Stimulated activated CD4-positive, alpha-beta T cell treated with anti-CD3 and anti-CD28 coated beads, Interleukin-4, amount 100 ng/mL, for 1 hour (primary cell): ENCODE data around the gene CXCL17.

ENCODE experiments used
- DNase-seq: peaks from one replicate; pipeline ENCODE4 v3.0.0-alpha.2; 2020

CXCL17 gene

GRCh38 chr19:42397263-42398166 lies 45.2 kb downstream of the CXCL17 start:
- no peak for DNase-seq

- peak; percentile 91 for DNase-seq
These were observed 46.1 kb downstream of the CXCL17 start for GRCh38 chr19:42396381-42397262.

DNA sequence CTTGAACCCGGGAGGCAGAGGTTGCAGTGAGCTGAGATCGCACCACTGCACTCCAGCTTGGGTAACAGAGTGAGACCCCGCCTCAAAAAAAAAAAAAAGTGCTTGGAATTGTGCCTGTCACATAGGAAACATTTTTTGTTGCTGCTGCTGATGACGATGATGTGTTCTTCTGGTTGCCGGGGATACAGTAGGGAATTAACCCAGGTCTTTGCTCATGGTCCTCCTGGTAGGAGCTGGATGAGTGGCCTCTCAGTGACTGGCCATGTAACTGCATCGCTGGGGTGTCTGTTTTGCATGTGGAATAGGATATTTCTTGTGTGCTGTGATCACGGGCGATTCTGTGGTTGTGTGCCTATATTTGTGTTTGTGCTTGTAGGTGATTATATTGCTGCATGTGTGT lies 48.0 kb downstream of the CXCL17 start:
- DNase-seq = no peak

DNA sequence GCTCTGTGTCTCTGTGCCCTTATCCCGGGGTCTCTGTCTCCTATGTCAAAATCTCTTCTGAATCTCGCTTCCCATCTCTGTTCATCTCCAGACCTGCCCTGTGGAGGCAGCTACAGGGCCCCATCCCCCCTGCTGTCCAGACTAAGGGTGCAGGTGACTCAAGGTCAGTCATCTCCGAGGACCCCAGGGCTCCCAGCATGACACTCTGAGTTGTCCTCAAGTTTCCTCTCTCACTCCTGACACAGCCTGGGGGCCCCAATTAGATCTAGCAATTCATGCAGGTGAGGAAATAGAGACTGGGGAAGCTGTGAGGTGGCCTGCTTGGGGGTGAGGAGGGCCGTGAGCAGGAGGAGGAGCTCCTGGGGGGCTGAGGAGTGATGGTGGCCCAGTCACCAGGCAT lies 50.6 kb downstream of the CXCL17 start:
- DNase-seq = no peak

GRCh38 chr19:42389899-42390298 lies 52.8 kb downstream of the CXCL17 start, which contains the start of gene CNFN:
CNFN (minus strand) TSS chr19:42390297; CDS start chr19:42389037, 1,260 bp downstream.
- DNase-seq = no peak

- no peak for DNase-seq
These were observed 53.8 kb downstream of the CXCL17 start for GRCh38 chr19:42388851-42389489.

GRCh38 chr19:42386974-42387707 lies 55.6 kb downstream of the CXCL17 start:
- peak; percentile 74 for DNase-seq

GRCh38 chr19:42380155-42380554 lies 62.6 kb downstream of the CXCL17 start:
- no peak for DNase-seq
